Muscle of leg (tissue), 11 donors: Measurements from ENCODE around the gene PCGF2. TPM values are rescaled to one million over a fixed set of nuclear protein-coding genes. Genes with fewer than 3 reads are reported as not detected.
A peak's percentile ranks its signal among the peaks of the same experiment; 100 is the strongest.

Source experiments
- DNase-seq: peaks from one replicate; pipeline ENCODE4 v3.0.0; 2013
- H3K27ac ChIP-seq: one replicate; pipeline ENCODE4 v1.5.1; 2013; ENCODE audit warnings: mild to moderate bottlenecking, low read length, control low read depth
- H3K27me3 ChIP-seq: one replicate; pipeline ENCODE4 v1.6.1; 2013; ENCODE audit warnings: low read length; ENCODE audit not compliant: control insufficient read depth, insufficient read depth
- H3K36me3 ChIP-seq: one replicate; pipeline ENCODE4 v1.6.1; 2013; ENCODE audit warnings: low read length; ENCODE audit not compliant: control insufficient read depth, insufficient read depth
- H3K4me1 ChIP-seq: one replicate; pipeline ENCODE4 v1.6.1; 2013; ENCODE audit warnings: low read length; ENCODE audit not compliant: control insufficient read depth, insufficient read depth
- H3K4me3 ChIP-seq: one replicate; pipeline ENCODE4 v1.5.1; 2013; ENCODE audit warnings: low read length, control low read depth
- H3K9me3 ChIP-seq: replicated peaks from 2 replicates; pipeline ENCODE4 v1.6.1; 2013; ENCODE audit warnings: low read depth, low read length; ENCODE audit not compliant: control insufficient read depth
- whole genome bisulfite sequencing: methylation state at CpG from one replicate; pipeline ENCODE4 v1.1.5; 2013; ENCODE audit warnings: missing lambda C conversion rate; ENCODE audit not compliant: insufficient coverage; 5-methylcytosine and 5-hydroxymethylcytosine counted together
- polyA plus RNA-seq, 8 donors: library from polyadenylated mRNA; unstranded; fragments of 120-200 nt; gene quantifications; one replicate each; pipeline versions ENCODE4 v1.2.1 to v1.2.3, GENCODE V29; 2013; ENCODE audit warnings: inconsistent platforms in 1 of 8, low replicate concordance in 1 of 8; ENCODE audit not compliant: insufficient read length in 8 of 8, insufficient read depth in 1 of 8
- total RNA-seq: library from RNA; stranded (reverse); fragments of 120-200 nt; gene quantifications from one replicate; pipeline ENCODE4 v1.2.4, GENCODE V29; 2013

PCGF2 gene
- total and polyA plus RNA-seq, 9 donors = 15.2 to 56.5 (median 42.3) TPM

- H3K36me3 ChIP-seq = peaks cover 29% of the 10 kb centered on the region
- H3K27ac ChIP-seq = peak within 1 kb of the TSS; percentile 96
- under 1% methylated on average over 42 of the region's 44 CpGs for WGBS
- H3K27me3 ChIP-seq = peaks cover 10% of the 10 kb centered on the region
- H3K9me3 ChIP-seq = no peaks in the 10 kb centered on the region
- peak within 1 kb of the TSS; percentile 74 for H3K4me3 ChIP-seq
- peak; percentile 100 for DNase-seq
- H3K4me1 ChIP-seq = peaks cover 43% of the 10 kb centered on the region
Measured at GRCh38 chr17:38752308-38753070, 4.4 kb upstream of the PCGF2 start, which contains the start of gene PSMB3. PSMB3 (plus strand) TSS chr17:38752741; CDS start chr17:38752827, 86 bp downstream.

GRCh38 chr17:38751808-38752307 is 3.7 kb upstream of the PCGF2 start:
- H3K4me3 ChIP-seq = peak overlapping the region; percentile 74
- H3K4me1 ChIP-seq = peaks cover 47% of the 10 kb centered on the region
- 0% methylated on average over 25 of the region's 44 CpGs for WGBS
- H3K36me3 ChIP-seq = peaks cover 26% of the 10 kb centered on the region
- H3K9me3 ChIP-seq = no peaks in the 10 kb centered on the region
- peak overlapping the region; percentile 96 for H3K27ac ChIP-seq
- DNase-seq = peak; percentile 95
- peaks cover 10% of the 10 kb centered on the region for H3K27me3 ChIP-seq

- peaks cover 53% of the 10 kb centered on the region for H3K4me1 ChIP-seq
- H3K27ac ChIP-seq = peak overlapping the region; percentile 93
- H3K9me3 ChIP-seq = no peaks in the 10 kb centered on the region
- DNase-seq = peak; percentile 19
- H3K36me3 ChIP-seq = peaks cover 21% of the 10 kb centered on the region
- WGBS = 14% methylated on average over 2 of the region's 10 CpGs
- peaks cover 10% of the 10 kb centered on the region for H3K27me3 ChIP-seq
- H3K4me3 ChIP-seq = peak overlapping the region; percentile 1
Measured at GRCh38 chr17:38751144-38751807, 3.1 kb upstream of the PCGF2 start.

- H3K4me3 ChIP-seq = peak overlapping the region; percentile 67
- peaks cover 10% of the 10 kb centered on the region for H3K27me3 ChIP-seq
- H3K4me1 ChIP-seq = peaks cover 61% of the 10 kb centered on the region
- no peaks in the 10 kb centered on the region for H3K9me3 ChIP-seq
- peak; percentile 30 for DNase-seq
- peaks cover 14% of the 10 kb centered on the region for H3K36me3 ChIP-seq
- H3K27ac ChIP-seq = peak overlapping the region; percentile 93
- 12% methylated on average over 20 of the region's 28 CpGs for WGBS
Measured at GRCh38 chr17:38750312-38751121, 2.4 kb upstream of the PCGF2 start.

- peaks cover 10% of the 10 kb centered on the region for H3K27me3 ChIP-seq
- H3K4me3 ChIP-seq = peak overlapping the region; percentile 67
- peaks cover 12% of the 10 kb centered on the region for H3K36me3 ChIP-seq
- H3K4me1 ChIP-seq = peaks cover 64% of the 10 kb centered on the region
- no peaks in the 10 kb centered on the region for H3K9me3 ChIP-seq
- DNase-seq = no peak
- H3K27ac ChIP-seq = peak overlapping the region; percentile 93
- 0% methylated on average over 4 of the region's 12 CpGs for WGBS
Measured at GRCh38 chr17:38750044-38750311, 1.8 kb upstream of the PCGF2 start.

DNA sequence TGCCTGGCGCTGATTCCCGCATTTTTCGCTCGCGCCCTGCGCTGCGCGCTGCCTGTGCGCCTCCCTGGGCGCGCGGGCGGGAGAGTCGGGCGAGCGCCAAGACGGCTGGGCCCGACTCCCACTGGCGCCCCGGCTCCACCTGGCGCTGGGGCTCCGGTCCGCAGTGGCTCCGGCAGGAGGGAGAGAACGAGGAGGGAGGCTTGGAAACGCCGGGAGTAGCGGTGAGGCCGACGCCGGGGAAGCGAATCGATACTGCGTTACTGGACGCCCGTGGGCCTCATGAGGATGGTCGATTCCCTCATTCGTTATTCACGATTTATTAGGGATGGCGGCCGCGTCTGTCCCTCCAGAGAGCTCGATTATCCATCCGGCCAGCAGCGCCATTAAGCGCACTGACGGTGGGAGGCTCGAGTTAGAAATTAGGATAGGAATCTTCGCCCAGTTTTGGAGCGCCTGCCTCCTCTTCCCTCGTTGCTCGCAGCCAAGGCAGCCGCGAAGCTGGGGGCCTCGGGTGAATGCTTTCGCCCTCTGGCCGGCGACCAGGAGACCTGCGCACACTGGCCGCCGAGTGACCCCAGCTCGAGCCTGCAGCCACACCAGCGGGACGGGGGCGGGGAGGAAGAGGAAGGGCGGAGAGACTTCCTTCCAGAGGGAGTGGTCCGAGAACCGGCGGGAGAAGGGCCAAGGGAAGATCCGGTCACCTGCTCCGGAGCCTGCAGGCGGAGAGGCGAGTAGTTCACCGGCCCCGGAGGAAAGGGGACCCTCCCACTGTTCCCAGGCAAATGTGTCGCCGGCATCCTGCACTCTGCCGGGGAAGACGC is 1.3 kb upstream of the PCGF2 start:
- H3K36me3 ChIP-seq = peaks cover 7% of the 10 kb centered on the region
- DNase-seq = peak; percentile 95
- peak overlapping the region; percentile 93 for H3K27ac ChIP-seq
- H3K4me3 ChIP-seq = peak overlapping the region; percentile 67
- WGBS = 1% methylated on average over 74 of the region's 79 CpGs
- H3K4me1 ChIP-seq = peaks cover 64% of the 10 kb centered on the region
- H3K9me3 ChIP-seq = no peaks in the 10 kb centered on the region
- peaks cover 10% of the 10 kb centered on the region for H3K27me3 ChIP-seq

DNA sequence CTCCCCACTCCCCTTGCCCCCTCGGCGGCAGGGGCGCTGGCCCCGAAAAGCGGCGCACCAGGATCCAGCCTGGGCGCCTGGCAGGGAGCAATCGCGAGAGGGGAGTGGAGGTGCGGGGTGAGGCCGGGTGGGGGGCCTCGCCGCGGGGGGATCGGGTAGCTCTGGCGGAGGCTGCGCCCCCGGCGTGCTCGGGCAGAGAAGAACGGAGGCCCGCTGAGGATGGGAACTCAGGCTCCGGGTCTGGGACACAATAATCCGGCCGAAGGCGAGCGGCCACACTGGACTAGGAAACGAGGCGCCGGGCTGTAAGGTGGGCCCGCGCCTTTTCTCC is 721 bp upstream of the PCGF2 start:
- H3K4me1 ChIP-seq = peaks cover 65% of the 10 kb centered on the region
- DNase-seq = no peak
- H3K4me3 ChIP-seq = peak overlapping the region; percentile 67
- peak overlapping the region; percentile 93 for H3K27ac ChIP-seq
- WGBS = under 1% methylated on average over 30 of the region's 32 CpGs
- H3K36me3 ChIP-seq = peaks cover 2% of the 10 kb centered on the region
- no peaks in the 10 kb centered on the region for H3K9me3 ChIP-seq
- H3K27me3 ChIP-seq = peaks cover 10% of the 10 kb centered on the region

DNA sequence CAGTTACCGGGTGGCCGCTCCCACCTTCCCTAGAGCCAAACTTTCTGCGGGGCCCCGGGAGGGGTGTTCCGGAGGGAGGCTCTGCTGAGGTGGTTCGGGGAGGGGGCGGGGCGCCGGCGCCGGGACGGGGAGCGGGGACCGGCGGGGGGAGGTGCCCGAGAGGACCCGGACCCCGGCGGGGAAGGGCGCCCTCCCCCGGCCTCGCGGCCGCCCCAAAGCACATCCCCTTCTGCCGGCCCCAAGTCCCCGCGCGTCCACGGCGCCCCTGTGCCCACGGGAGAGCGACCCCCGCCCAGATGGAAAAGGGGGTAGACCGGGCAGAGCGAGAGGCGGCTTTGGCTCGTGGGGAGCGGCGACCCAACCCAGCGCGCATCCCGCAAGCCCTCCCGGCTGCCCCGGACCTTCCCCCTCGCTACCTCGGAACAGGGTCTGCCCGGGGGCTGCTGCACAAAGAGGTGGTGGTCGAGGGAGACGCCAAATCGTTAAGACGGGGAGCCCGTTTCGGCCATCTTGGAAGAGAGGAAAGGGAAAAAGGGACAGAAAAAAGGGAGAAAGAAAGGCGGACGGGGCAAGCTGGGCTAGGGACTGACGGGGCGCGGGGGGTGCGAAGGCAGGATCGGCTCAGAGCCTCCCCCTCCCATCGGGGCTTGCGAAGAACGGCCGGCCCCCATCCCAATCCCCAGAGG is 530 bp downstream of the PCGF2 start:
- Histone ChIP-seq H3K36me3 (no peaks in the 10 kb centered on the region), H3K27ac (peak overlapping the region; percentile 90), H3K27me3 (peaks cover 10% of the 10 kb centered on the region), H3K9me3 (no peaks in the 10 kb centered on the region), H3K4me1 (peaks cover 70% of the 10 kb centered on the region), H3K4me3 (peak overlapping the region; percentile 80)
- WGBS = under 1% methylated on average over 46 of the region's 64 CpGs
- DNase-seq = peak; percentile 82

DNA sequence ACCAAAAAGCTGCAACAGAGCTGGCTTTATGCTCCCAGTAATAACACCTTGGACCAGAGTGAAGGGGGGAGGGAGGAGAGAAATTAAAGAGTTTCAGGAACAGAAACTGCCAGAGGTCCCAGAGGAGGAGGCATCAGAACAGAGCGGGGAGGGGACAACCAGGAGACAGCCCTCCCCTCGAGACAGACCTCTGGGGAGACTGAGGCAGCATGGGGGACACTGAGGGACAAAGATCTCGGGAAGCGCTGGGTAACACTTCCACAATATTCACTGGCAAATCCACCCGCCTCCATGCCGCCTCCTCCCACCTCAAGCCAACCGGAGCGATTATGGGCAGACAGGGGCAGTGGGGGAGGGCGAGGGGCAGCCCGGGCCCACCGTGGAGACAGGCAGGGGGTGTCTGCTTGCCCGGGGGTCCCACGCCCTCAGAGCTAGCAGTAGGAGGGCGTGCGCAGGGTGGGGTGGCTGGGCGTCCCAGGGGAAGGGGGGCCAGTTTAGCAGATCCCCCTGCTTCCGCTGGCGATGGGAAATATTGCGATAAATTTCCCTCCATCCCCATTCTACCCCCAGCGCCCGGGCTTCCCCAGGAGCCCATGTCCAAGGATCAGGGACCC is 1.2 kb downstream of the PCGF2 start:
- H3K4me1 ChIP-seq = peaks cover 74% of the 10 kb centered on the region
- peak; percentile 41 for DNase-seq
- peak overlapping the region; percentile 80 for H3K4me3 ChIP-seq
- H3K27me3 ChIP-seq = peaks cover 10% of the 10 kb centered on the region
- peak overlapping the region; percentile 60 for H3K27ac ChIP-seq
- H3K36me3 ChIP-seq = no peaks in the 10 kb centered on the region
- 0% methylated on average over 1 of the region's 21 CpGs for WGBS
- H3K9me3 ChIP-seq = no peaks in the 10 kb centered on the region
